HG03196 (cell line): Measurements from ENCODE around the gene NRF1.
"Not testable (repeated sequence)": the region's sequence is repeated elsewhere in the genome, so short reads cannot be mapped to it uniquely, and the experiment has no call there.

Experiments used
- ATAC-seq: cut with Tn5 transposase; IDR thresholded peaks from one replicate; pipeline ENCODE4 v1.9.1; 2021; ENCODE audit not compliant: unreplicated experiment

NRF1 gene

DNA sequence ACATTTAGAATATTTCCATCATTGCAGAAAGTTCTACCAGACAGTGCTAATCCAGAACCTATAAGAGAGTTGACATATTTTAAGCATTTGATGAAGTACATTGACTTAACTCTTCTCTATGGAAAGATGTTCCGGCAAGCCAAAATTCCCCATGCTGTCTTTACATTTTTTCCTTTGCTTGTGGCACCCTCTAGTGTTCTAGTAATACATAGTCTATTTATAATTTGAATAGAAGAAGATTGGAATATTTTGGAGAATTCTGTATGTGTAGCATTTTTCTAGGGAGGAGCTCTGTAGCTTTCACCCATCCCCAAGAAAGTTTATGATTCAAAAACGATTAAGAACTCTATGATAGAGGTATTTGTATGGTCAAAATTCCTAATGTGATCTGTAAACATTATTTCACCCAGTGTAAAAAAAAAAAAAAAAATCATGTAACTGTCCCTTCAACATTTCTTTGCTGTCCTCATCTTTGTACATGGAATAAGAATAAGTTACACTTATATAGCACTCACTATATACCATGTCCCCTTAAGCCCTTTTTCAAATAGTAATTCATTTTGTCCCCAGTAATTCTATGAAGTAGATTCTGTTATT, 33.2 kb downstream of the NRF1 start:
- no peak for ATAC-seq

- no peak for ATAC-seq
These were observed 35.0 kb downstream of the NRF1 start for GRCh38 chr7:129646369-129647021.

- ATAC-seq, result no peak
These were observed 37.7 kb downstream of the NRF1 start for GRCh38 chr7:129649128-129649690.

DNA sequence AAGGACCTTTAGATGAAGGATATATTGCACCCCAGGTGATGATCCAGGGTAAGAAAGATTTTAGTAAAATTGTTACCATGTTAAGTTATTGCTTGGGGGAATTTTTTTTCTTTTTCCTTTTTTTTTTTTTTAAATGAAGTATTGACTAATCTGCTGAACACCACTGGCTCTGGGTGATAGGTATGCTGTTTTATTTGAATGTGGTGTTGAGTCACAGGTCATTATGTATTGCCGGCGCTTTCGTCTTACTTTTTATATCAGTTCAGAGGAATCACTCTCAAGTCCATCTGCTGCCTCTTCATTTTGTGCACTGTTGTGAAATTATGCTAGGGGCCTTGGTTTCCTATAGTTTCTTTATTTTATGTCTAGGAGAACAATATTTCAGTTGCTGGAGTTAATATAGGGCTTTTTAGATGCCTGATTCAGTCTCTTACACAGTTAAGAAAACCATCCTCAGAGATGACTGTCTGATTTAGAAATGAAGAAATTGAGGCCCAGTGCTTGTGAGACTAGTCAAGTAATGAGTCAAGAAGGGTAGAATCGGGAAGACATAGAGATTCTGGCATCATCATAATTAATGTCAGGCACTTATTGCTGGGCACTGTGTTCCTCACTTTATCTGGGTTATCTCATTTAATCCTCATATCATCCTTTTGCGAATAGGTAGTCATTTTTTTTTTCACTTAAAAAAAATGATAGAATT, 38.7 kb downstream of the NRF1 start:
- no peak for ATAC-seq

- ATAC-seq, result no peak
These were observed 41.4 kb downstream of the NRF1 start for GRCh38 chr7:129652914-129653313.

DNA sequence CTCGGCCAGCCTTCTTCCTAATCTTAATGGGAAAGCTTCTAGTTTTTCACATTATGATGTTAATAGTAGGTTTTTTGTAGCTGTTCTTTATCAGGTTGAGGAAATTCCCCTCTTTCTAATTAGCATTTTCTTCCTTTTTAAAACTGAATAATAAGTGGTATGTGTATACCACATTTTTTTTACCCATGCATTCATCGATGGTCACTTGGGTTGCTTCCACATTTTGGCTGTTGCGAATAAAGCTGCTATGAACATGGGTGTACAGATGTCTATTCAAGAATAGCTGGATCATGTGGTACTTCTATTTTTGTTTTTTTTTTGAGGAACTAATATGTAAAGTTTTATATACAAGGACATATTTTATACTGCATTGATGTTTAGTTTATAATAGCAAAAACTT, 44.3 kb downstream of the NRF1 start:
- ATAC-seq, result no peak

DNA sequence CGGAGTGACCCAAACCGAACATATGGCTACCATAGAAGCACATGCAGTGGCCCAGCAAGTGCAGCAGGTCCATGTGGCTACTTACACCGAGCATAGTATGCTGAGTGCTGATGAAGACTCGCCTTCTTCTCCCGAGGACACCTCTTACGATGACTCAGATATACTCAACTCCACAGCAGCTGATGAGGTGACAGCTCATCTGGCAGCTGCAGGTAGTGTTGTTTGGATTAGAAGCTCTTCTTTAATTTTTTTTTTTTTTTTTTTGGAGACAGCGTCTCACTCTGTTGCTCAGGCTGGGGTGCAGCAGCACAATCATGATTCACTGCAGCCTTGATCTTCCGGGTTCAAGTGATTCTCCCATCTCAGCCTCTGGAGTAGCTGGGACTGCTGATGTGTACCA, 45.8 kb downstream of the NRF1 start:
- no peak for ATAC-seq

GRCh38 chr7:129659907-129660306, 48.4 kb downstream of the NRF1 start:
- not testable (repeated sequence) for ATAC-seq

DNA sequence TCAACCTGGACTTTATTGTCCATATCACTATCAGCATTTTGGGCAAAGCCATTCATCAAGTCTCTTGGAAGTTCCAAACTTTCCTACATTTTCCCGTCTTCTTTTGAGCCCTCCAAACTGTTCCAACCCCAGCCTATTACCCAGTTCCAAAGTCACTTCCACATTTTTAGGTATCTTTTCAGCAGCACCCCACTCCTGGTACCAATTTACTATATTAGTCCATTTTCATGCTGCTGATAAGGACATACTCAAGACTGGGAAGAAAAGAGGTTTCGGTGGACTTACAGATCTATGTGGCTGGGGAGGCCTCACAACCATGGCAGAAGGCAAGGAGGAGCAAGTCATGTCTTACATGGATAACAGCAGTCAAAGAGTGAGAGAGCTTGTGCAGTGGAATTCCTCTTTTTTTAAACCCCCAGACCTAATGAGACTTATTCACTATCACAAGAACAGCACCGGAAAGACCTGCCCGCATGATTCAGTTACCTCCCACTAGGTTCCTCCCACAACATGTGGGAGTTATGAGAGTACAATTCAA, 50.2 kb downstream of the NRF1 start:
- ATAC-seq, result no peak

DNA sequence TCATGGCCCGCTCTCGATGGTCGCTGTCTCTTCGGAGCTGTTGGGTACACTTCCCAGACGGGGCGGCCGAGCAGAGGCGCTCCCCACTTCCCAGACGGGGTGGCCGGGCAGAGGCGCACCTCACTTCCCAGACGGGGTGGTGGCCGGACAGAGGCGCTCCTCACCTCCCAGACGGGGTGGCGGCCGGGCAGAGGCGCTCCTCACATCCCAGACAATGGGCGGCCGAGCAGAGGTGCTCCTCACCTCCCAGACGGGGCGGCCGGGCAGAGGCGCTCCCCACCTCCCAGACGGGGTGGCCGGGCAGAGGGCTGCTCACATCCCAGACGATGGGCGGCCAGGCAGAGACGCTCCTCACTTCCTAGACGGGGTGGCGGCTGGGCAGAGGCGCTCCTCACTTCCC, 51.7 kb downstream of the NRF1 start:
- ATAC-seq, result not testable (repeated sequence)

- no peak for ATAC-seq
These were observed 52.8 kb downstream of the NRF1 start for GRCh38 chr7:129664029-129665012.

GRCh38 chr7:129665013-129665401, 53.5 kb downstream of the NRF1 start:
- no peak for ATAC-seq

- ATAC-seq, result no peak
These were observed 55.6 kb downstream of the NRF1 start for GRCh38 chr7:129667116-129667515.

DNA sequence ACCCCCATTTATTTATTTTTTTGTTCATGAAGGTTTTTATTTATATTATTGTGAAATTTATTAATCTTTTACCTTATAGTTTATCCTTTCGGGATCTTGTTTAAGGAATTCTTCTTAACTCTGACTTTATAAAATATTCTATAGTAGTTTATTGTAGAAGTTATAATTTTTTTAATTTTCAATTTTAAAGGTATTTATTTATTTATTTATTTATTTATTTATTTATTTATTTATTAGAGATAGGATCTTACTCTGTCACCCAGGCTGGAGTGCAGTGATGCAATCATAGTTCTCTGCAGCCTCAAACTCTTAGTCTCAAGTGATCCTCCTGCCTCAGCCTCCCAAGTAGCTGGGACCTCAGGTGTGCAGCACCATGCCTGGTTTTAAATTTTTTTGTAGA, 56.0 kb downstream of the NRF1 start:
- no peak for ATAC-seq

GRCh38 chr7:129669901-129670300, 58.4 kb downstream of the NRF1 start:
- no peak for ATAC-seq

DNA sequence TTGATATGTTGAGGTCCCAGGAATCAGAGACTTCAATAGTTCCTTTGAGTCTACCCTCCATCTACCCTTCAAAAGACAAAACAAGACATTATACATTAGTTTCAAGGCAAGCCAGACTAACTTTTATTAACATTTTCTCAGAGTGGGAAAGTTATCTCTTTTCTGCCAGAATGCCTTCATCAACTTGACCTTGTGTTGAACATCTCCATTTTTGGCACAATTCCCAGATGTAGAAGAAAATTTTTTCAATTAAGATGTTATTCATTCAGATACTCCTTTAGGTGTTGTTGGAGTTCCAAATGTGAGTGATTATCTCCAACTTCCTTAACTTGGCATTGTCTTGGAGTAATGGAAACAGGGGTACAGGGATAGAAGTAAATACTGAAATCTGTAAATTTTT, 59.1 kb downstream of the NRF1 start:
- ATAC-seq, result no peak

- ATAC-seq, result no peak
These were observed 59.7 kb downstream of the NRF1 start for GRCh38 chr7:129671266-129671665.

DNA sequence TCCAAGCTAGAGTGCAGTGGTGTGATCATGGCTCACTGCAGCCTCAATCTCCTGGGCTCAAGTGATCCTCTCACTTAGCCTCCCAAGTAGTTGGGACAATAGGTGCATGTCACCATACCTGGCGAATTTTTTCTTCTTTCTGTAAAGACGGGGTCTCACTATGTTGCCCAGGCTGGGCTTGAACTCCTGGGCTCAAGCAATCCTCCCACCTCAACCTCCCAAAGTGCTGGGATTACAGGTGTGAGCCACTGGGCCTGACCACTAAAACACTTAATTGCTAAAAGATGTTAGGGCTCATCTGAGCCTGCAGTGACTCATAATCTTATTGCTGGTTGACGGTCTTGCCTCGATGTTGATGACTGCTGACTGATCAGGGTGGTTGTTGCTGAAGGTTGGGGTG, 63.0 kb downstream of the NRF1 start:
- not testable (repeated sequence) for ATAC-seq

DNA sequence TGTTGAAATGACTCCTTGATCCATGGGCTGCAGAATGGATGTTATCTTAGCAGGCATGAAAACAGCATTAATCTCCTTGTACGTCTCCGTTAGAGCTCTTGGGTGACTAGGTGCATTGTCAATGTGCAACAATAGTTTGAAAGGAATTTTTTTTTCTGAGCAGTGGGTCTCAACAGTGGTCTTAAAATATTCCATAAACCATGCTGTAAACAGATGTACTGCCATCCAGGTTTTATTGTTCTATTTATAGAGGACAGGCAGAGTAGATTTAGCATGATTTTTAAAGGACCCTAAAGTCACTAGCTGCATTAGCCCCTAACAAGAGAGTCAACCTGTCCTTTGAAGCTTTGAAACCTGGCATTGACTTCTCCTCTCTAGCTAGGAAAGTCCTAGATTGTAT, 64.0 kb downstream of the NRF1 start:
- no peak for ATAC-seq

GRCh38 chr7:129676017-129676897, 64.7 kb downstream of the NRF1 start:
- no peak for ATAC-seq
